Measurements from ENCODE around the gene TXNDC5. TPM values are rescaled to one million over a fixed set of nuclear protein-coding genes. Genes with fewer than 3 reads are reported as not detected.

The TXNDC5 gene
- total RNA-seq, 1 experiment from 2014 or later: 162 TPM

DNA sequence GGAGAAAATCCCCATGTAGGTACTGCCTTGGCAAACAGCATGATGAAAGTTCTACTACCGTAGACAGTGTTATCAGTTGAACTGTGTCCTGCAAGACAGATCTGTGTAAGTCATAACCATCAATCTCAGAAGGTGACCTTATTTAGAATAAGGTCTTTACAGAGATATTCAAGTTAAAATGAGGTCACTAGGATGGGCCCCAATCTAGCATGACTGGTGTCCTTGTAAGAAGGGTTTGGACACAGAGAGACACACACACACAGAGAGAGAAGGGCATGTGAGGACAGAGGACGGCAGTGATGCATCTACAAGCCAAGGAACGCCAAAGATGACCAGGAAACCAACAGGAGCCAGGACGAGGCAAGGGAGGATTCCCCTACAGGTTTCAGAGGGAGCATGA lies 8.8 kb downstream of the TXNDC5 start:
- DNase-seq (ENCODE audit: low read depth, low spot score) (no peak), ATAC-seq (no peak)
- RAD21 ChIA-PET (ENCODE audit: low non-redundant PET in 1 of 2, low total read pairs in 2 of 2, uncharacterized antibody in 2 of 2, unreplicated experiment in 2 of 2): no interaction called here
- Histone ChIP-seq H3K4me1 (ENCODE audit: control insufficient read depth in 1 of 2, insufficient read depth in 2 of 2, low read length in 2 of 2) (no peaks in the 10 kb centered on the region), H4K20me1 (ENCODE audit: insufficient read depth) (0 out of 2 replicates have a peak, but pooled peaks cover 1% of the 10 kb centered on the region), H2AFZ (ENCODE audit: low read depth, low read length, poor library complexity, severe bottlenecking) (no peak overlapping the region), H3K4me3 (replicated peaks in 1 of 2; ENCODE audit: low read depth in 1 of 2, low read length in 2 of 2) (no peak overlapping the region), H3K79me2 (ENCODE audit: insufficient read depth, low read length) (peaks cover 85% of the 10 kb centered on the region), H3K27me3 (ENCODE audit: insufficient read depth, low read length) (no peaks in the 10 kb centered on the region), H3K9me2 (ENCODE audit: insufficient read depth) (no peaks in the 10 kb centered on the region), H3K9me3 (ENCODE audit: control insufficient read depth in 1 of 2, insufficient read depth in 1 of 2, low read depth in 1 of 2, low read length in 2 of 2) (no peaks in the 10 kb centered on the region), H3K27ac (ENCODE audit: low read depth, low read length) (no peak overlapping the region), H3K9ac (ENCODE audit: low read length) (no peak overlapping the region), H3K4me2 (ENCODE audit: low read length) (no peak overlapping the region), H3K36me3 (ENCODE audit: control insufficient read depth in 1 of 2, insufficient read depth in 2 of 2, low read length in 2 of 2) (peaks cover 49 to 61% of the 10 kb centered on the region in 2 experiments; a peak in 3 of 4 replicates)
- TF ChIP-seq, protein P1, sequence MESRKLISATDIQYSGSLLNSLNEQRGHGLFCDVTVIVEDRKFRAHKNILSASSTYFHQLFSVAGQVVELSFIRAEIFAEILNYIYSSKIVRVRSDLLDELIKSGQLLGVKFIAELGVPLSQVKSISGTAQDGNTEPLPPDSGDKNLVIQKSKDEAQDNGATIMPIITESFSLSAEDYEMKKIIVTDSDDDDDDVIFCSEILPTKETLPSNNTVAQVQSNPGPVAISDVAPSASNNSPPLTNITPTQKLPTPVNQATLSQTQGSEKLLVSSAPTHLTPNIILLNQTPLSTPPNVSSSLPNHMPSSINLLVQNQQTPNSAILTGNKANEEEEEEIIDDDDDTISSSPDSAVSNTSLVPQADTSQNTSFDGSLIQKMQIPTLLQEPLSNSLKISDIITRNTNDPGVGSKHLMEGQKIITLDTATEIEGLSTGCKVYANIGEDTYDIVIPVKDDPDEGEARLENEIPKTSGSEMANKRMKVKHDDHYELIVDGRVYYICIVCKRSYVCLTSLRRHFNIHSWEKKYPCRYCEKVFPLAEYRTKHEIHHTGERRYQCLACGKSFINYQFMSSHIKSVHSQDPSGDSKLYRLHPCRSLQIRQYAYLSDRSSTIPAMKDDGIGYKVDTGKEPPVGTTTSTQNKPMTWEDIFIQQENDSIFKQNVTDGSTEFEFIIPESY (IDR thresholded peaks at IDR 0.05; ENCODE audit: extremely low read depth, insufficient replicate concordance, low read length): no peak
- TF ChIP-seq SRF (IDR thresholded peaks at IDR 0.05; ENCODE audit: low read depth) (no peak), CTCF (IDR thresholded peaks at IDR 0.05 in 2 of 3, conservative IDR thresholded peaks at IDR 0.05 in 1 of 3; ENCODE audit: borderline replicate concordance in 1 of 3, insufficient read depth in 1 of 3, low read depth in 2 of 3, low read length in 2 of 3) (no peak), RAD21 (IDR thresholded peaks at IDR 0.05; ENCODE audit: low read depth) (no peak), ZNF274 (IDR thresholded peaks at IDR 0.05; ENCODE audit: low read depth, low read length) (no peak), CEBPB (IDR thresholded peaks at IDR 0.05; ENCODE audit: low read depth) (no peak), EGR1 (IDR thresholded peaks at IDR 0.05; ENCODE audit: low read depth) (no peak), FOSL1 (IDR thresholded peaks at IDR 0.05; ENCODE audit: low read depth) (no peak)
- TF ChIP-seq, protein P2, sequence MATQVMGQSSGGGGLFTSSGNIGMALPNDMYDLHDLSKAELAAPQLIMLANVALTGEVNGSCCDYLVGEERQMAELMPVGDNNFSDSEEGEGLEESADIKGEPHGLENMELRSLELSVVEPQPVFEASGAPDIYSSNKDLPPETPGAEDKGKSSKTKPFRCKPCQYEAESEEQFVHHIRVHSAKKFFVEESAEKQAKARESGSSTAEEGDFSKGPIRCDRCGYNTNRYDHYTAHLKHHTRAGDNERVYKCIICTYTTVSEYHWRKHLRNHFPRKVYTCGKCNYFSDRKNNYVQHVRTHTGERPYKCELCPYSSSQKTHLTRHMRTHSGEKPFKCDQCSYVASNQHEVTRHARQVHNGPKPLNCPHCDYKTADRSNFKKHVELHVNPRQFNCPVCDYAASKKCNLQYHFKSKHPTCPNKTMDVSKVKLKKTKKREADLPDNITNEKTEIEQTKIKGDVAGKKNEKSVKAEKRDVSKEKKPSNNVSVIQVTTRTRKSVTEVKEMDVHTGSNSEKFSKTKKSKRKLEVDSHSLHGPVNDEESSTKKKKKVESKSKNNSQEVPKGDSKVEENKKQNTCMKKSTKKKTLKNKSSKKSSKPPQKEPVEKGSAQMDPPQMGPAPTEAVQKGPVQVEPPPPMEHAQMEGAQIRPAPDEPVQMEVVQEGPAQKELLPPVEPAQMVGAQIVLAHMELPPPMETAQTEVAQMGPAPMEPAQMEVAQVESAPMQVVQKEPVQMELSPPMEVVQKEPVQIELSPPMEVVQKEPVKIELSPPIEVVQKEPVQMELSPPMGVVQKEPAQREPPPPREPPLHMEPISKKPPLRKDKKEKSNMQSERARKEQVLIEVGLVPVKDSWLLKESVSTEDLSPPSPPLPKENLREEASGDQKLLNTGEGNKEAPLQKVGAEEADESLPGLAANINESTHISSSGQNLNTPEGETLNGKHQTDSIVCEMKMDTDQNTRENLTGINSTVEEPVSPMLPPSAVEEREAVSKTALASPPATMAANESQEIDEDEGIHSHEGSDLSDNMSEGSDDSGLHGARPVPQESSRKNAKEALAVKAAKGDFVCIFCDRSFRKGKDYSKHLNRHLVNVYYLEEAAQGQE (IDR thresholded peaks at IDR 0.05; ENCODE audit: low read depth): no peak
- TF ChIP-seq, protein P3, sequence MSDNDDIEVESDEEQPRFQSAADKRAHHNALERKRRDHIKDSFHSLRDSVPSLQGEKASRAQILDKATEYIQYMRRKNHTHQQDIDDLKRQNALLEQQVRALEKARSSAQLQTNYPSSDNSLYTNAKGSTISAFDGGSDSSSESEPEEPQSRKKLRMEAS (IDR thresholded peaks at IDR 0.05): no peak
- intact Hi-C loops (cut with micrococcal nuclease): no loop called here
- POLR2A ChIA-PET: no interaction called here
- CTCF ChIA-PET: no interaction called here
- BruUV-seq (replicated peaks): no TSS peak
